ENCODE data around the gene NUDT5.

GRCh38 chr10:12180221-12180974 is 15.3 kb downstream of the NUDT5 start:
- TF ChIP-seq GATA2 (CRISPR knock-in tag; IDR thresholded peaks at IDR 0.05) (no peak), SIN3A (IDR thresholded peaks at IDR 0.05; ENCODE audit: borderline replicate concordance, low read depth, low read length) (no peak), CTCF (IDR thresholded peaks at IDR 0.05) (no peak), YY1 (IDR thresholded peaks at IDR 0.05; ENCODE audit: low read depth) (no peak), NRF1 (IDR thresholded peaks at IDR 0.05; ENCODE audit: low read depth, low read length) (no peak), MEF2A (IDR thresholded peaks at IDR 0.05; ENCODE audit: borderline replicate concordance, low read depth) (no peak), FOSL2 (IDR thresholded peaks at IDR 0.05; ENCODE audit: borderline replicate concordance, low read depth) (no peak), USF2 (IDR thresholded peaks at IDR 0.05; ENCODE audit: borderline replicate concordance, low read depth, low read length) (no peak)
